ENCODE measurements around the gene CCNT1.

Gene CCNT1

DNA sequence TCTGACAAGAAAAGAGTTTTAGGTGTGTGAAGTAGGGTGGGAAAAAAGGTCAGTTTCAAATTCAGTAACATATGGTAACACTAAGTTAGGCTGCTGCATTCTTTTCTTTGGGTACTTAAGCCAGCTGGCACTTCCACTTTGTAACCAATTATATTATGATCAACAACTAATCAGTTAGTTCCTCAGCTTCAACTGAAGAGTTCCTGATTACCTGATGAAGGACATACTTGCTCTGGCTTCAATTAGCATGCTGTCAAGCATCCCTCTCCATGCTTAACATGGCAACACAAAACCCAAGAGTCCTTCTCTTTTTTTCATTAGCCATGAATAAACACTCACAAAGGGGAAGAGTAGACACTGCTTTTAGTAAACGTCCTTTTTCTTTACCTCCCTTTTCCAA, 27.7 kb downstream of the CCNT1 start:
- Histone ChIP-seq H3K27me3 (ENCODE audit: insufficient read depth, poor library complexity, severe bottlenecking) (no peaks in the 10 kb centered on the region), H3K4me1 (ENCODE audit: insufficient read depth, poor library complexity, severe bottlenecking) (no peaks in the 10 kb centered on the region), H3K4me3 (ENCODE audit: severe bottlenecking) (no peak overlapping the region), H3K27ac (ENCODE audit: poor library complexity, severe bottlenecking) (no peak overlapping the region), H3K36me3 (ENCODE audit: low read depth) (peaks cover 31% of the 10 kb centered on the region), H3K9me3 (ENCODE audit: severe bottlenecking) (no peaks in the 10 kb centered on the region)
- no peak for DNase-seq (ENCODE audit: low spot score)
- ATAC-seq (ENCODE audit: low read depth), result no peak
- TF ChIP-seq, protein P1, sequence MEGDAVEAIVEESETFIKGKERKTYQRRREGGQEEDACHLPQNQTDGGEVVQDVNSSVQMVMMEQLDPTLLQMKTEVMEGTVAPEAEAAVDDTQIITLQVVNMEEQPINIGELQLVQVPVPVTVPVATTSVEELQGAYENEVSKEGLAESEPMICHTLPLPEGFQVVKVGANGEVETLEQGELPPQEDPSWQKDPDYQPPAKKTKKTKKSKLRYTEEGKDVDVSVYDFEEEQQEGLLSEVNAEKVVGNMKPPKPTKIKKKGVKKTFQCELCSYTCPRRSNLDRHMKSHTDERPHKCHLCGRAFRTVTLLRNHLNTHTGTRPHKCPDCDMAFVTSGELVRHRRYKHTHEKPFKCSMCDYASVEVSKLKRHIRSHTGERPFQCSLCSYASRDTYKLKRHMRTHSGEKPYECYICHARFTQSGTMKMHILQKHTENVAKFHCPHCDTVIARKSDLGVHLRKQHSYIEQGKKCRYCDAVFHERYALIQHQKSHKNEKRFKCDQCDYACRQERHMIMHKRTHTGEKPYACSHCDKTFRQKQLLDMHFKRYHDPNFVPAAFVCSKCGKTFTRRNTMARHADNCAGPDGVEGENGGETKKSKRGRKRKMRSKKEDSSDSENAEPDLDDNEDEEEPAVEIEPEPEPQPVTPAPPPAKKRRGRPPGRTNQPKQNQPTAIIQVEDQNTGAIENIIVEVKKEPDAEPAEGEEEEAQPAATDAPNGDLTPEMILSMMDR (IDR thresholded peaks at IDR 0.05; ENCODE audit: poor library complexity, severe bottlenecking), result no peak

DNA sequence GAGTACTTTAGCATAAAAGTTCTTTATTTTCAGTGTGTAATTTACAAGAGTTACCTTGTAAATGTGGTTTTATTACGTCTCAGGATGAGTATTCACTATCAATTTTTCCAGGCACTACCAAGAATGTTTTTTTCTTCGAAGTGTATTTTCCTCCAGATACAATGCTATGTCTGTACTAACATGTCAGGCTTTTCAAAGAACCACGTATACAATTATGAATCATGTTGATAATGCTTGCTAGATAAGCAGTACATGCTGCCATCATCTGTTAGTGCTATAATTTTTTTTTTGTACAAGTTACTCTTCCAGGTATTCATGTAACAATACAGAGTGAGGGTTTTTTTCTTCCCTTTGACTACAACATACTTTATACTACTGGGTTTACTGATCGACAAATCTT, 28.9 kb downstream of the CCNT1 start:
- Histone ChIP-seq H3K27ac (ENCODE audit: poor library complexity, severe bottlenecking) (no peak overlapping the region), H3K27me3 (ENCODE audit: insufficient read depth, poor library complexity, severe bottlenecking) (no peaks in the 10 kb centered on the region), H3K4me3 (ENCODE audit: severe bottlenecking) (no peak overlapping the region), H3K36me3 (ENCODE audit: low read depth) (peaks cover 18% of the 10 kb centered on the region), H3K9me3 (ENCODE audit: severe bottlenecking) (no peaks in the 10 kb centered on the region), H3K4me1 (ENCODE audit: insufficient read depth, poor library complexity, severe bottlenecking) (peaks cover 3% of the 10 kb centered on the region)
- no peak for DNase-seq (ENCODE audit: low spot score)
- ATAC-seq (ENCODE audit: low read depth), result no peak
- TF ChIP-seq, protein P1 (IDR thresholded peaks at IDR 0.05; ENCODE audit: poor library complexity, severe bottlenecking), result no peak

DNA sequence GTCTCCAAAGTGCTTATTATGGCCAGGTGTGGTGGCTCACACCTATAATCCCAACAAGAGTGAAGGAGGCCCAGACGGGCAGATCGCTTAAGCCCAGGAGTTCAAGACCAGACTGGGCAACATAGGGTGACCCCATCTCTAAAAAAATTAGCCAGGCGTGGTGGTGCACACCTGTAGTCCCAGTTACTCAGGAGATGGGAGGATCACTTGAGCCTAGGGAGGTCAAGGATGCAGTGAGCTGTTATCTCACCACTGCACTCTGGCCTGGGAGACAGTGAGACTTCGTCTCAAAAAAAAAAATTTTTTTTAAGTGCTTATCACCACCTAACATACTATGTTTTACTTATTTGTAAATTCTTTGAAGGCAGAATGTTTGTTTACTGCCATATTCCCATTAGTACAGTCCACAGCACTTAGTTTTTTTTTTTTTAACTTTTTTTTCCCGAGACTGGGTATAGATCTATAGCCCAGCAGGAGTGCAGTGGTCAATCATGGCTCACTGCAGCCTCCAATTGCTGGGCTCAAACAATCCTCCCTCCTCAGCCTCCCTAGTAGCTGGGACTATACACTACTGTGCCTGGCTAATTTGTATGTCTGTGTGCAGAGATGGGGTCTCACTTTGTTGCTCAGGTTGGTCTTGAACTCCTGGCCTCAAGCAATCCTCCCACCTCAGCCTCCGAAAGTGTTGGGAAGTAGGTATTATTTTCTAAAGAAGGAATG, 29.7 kb downstream of the CCNT1 start:
- no peaks in the 10 kb centered on the region for H3K9me3 ChIP-seq (ENCODE audit: severe bottlenecking)
- H3K4me3 ChIP-seq (ENCODE audit: severe bottlenecking), result no peak overlapping the region
- H3K36me3 ChIP-seq (ENCODE audit: low read depth), result peaks cover 10% of the 10 kb centered on the region
- H3K4me1 ChIP-seq (ENCODE audit: insufficient read depth, poor library complexity, severe bottlenecking), result peaks cover 3% of the 10 kb centered on the region
- ATAC-seq (ENCODE audit: low read depth), result no peak
- H3K27ac ChIP-seq (ENCODE audit: poor library complexity, severe bottlenecking), result no peak overlapping the region
- H3K27me3 ChIP-seq (ENCODE audit: insufficient read depth, poor library complexity, severe bottlenecking), result no peaks in the 10 kb centered on the region
- TF ChIP-seq, protein P1 (IDR thresholded peaks at IDR 0.05; ENCODE audit: poor library complexity, severe bottlenecking), result no peak
- no peak for DNase-seq (ENCODE audit: low spot score)

DNA sequence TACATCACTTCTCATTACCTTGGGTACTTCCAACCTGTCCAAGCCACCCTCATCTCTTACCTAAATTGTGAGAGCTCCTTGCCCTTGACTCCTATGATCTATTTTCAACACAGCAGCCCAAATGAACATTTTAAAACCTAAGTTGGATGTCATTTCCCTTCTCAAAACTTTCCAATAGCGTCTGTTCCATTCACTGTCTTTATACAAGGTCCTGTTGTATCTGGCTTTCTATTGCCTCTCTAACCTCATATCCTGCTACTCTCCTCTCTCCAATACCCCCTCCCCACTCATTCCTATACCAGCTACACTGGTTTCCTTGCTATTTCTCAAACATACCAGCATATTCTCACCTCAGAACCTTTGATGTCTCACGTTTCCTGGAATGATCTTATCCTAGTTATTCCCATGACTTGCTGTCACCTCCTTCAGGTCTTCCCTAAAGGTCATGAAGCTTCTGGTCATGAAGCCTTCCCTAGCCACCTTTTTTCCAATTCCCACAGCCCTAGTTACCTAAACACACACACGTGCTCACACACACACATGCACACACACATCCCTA, 30.4 kb downstream of the CCNT1 start:
- peaks cover 11% of the 10 kb centered on the region; the same call in 1 of the 2 replicates for H3K36me3 ChIP-seq (ENCODE audit: low read depth)
- H3K4me3 ChIP-seq (ENCODE audit: severe bottlenecking), result no peak overlapping the region
- H3K9me3 ChIP-seq (ENCODE audit: severe bottlenecking), result no peaks in the 10 kb centered on the region
- H3K4me1 ChIP-seq (ENCODE audit: insufficient read depth, poor library complexity, severe bottlenecking), result peaks cover 3% of the 10 kb centered on the region
- DNase-seq (ENCODE audit: low spot score), result no peak
- TF ChIP-seq, protein P1 (IDR thresholded peaks at IDR 0.05; ENCODE audit: poor library complexity, severe bottlenecking), result no peak
- no peak for ATAC-seq (ENCODE audit: low read depth)
- no peak overlapping the region for H3K27ac ChIP-seq (ENCODE audit: poor library complexity, severe bottlenecking)
- H3K27me3 ChIP-seq (ENCODE audit: insufficient read depth, poor library complexity, severe bottlenecking), result no peaks in the 10 kb centered on the region

DNA sequence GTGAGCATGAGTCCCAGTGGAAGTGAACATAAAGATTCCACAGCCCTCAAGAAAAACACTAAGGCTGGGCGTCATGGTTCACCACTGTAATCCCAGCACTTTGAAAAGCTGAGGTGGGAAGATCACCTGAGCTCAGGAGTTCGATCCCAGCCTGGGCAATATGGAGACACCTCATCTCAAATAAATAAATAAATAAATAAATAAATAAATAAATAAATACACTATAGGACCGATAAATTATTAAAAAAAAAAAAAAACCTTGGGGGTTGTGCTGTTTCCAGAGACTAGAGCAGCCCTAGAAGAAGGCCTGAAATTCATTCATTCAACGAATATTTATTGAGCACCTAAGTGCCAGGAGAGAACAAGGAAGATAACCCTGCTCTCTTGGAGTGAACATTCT, 33.0 kb downstream of the CCNT1 start:
- H3K27ac ChIP-seq (ENCODE audit: poor library complexity, severe bottlenecking), result no peak overlapping the region
- TF ChIP-seq, protein P1 (IDR thresholded peaks at IDR 0.05; ENCODE audit: poor library complexity, severe bottlenecking), result no peak
- ATAC-seq (ENCODE audit: low read depth), result no peak
- no peak overlapping the region for H3K4me3 ChIP-seq (ENCODE audit: severe bottlenecking)
- no peaks in the 10 kb centered on the region for H3K9me3 ChIP-seq (ENCODE audit: severe bottlenecking)
- H3K27me3 ChIP-seq (ENCODE audit: insufficient read depth, poor library complexity, severe bottlenecking), result no peaks in the 10 kb centered on the region
- DNase-seq (ENCODE audit: low spot score), result no peak
- H3K4me1 ChIP-seq (ENCODE audit: insufficient read depth, poor library complexity, severe bottlenecking), result peaks cover 22% of the 10 kb centered on the region
- H3K36me3 ChIP-seq (ENCODE audit: low read depth), result peaks cover 28% of the 10 kb centered on the region

All from RWPE2 (cell line).